Measurements from ENCODE around the gene TIPRL. TPM values are rescaled to one million over a fixed set of nuclear protein-coding genes. Genes with fewer than 3 reads are reported as not detected.

TIPRL gene
- total and polyA plus RNA-seq, 9 of the 15 experiments (the other 6 are each of a cell fraction or from before 2014, with no cell fraction given), result 41.4 to 90.2 (median 69.9) TPM

DNA sequence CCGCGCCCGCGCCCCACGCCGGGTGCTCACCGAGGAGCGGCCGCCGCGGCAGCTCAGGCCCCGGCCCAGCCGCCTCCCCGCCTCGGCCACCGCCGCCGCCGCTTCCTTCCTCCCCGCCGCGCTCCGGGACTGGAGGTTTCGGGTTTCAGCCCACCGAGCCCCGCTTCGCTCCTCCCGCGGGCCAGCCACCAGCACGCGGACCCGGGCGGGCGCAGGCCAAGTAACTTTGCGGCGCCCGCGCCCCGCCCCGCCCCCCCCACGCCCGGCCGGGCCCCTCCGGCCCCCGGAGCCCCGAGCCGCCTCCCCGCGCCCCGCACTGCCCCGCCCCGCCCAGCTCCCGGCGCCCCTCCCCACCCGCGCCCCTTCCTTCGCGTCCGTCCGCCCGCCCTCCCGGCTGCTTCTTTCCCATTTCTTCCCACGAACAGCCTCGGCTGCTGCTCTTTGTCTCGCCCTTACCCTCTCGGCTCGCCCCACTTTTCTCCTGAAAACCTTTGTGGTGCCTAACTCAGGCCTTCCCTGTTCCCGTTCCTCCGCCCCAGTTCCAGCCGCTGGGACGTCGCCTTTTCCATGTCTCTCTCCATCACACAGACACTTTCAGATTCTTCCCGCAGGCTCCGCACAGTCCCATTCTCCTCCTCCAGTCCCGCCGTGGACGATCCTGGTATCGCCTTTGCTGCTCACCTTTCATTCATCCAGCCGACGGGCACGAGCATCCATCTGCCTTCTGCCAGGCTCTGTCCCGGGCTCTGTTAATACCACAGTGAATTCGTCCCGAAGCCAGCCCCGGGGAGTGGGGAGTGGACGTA lies 41.9 kb upstream of the TIPRL start, which contains the start of gene GPR161 (continued):
- TF ChIP-seq GTF2F1 (IDR thresholded peaks at IDR 0.05; ENCODE audit: low read depth, low read length), result no peak
- TF ChIP-seq ARHGAP35 (IDR thresholded peaks at IDR 0.05; ENCODE audit: partially characterized antibody), result no peak
- TF ChIP-seq ZNF224 (CRISPR knock-in tag; IDR thresholded peaks at IDR 0.05), result no peak
- no peak for TF ChIP-seq ZFP30 (CRISPR knock-in tag; IDR thresholded peaks at IDR 0.05; ENCODE audit: borderline replicate concordance)
- no peak for TF ChIP-seq USF2 (CRISPR knock-in tag; IDR thresholded peaks at IDR 0.05)
- TF ChIP-seq SRSF3 (IDR thresholded peaks at IDR 0.05; ENCODE audit: insufficient read depth, low read length), result no peak
- no peak for TF ChIP-seq ZNF121 (CRISPR knock-in tag; conservative IDR thresholded peaks at IDR 0.05)
- no peak for TF ChIP-seq ZBTB33 (CRISPR knock-in tag; IDR thresholded peaks at IDR 0.05)
- TF ChIP-seq, protein P1, sequence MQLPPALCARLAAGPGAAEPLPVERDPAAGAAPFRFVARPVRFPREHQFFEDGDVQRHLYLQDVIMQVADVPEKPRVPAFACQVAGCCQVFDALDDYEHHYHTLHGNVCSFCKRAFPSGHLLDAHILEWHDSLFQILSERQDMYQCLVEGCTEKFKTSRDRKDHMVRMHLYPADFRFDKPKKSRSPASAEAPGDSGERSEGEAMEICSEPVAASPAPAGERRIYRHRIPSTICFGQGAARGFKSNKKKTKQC (CRISPR knock-in tag; IDR thresholded peaks at IDR 0.05), result no peak
- TF ChIP-seq JUN (IDR thresholded peaks at IDR 0.05; ENCODE audit: borderline replicate concordance, low read depth, low read length), result no peak
- no peak for TF ChIP-seq JUN (CRISPR knock-in tag; IDR thresholded peaks at IDR 0.05; ENCODE audit: borderline replicate concordance)
- TF ChIP-seq MLX (CRISPR knock-in tag; conservative IDR thresholded peaks at IDR 0.05), result no peak
- no peak for TF ChIP-seq RBM22 (IDR thresholded peaks at IDR 0.05; ENCODE audit: low read depth, low read length, poor library complexity, severe bottlenecking)
